NCI-H146 (cell line): ENCODE data around the gene SMARCD2.
"Not testable (repeated sequence)": the region's sequence is repeated elsewhere in the genome, so short reads cannot be mapped to it uniquely, and the experiment has no call there.

Experiments used
- DNase-seq: peaks from one replicate; lab custom pipeline; 2025; lab: John Stamatoyannopoulos, UW

SMARCD2 gene

DNA sequence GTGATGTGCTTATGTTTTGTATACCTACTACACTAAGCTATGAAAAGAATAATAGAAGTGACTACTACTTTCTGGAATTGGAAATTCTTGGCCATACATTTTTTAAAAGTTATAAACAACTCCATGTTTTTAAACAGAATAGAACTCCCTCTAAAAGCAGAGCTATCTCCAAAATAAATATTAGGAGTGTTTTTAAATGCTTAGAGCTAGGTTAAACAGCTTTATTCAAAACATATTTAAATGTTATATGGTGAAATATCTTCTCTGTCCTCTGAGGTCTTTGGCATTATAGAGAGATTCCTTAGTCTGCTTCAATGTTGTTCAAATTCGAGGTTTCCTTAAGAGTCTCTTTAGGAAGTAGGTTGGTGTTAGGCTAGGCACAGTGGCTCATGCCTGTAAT is 38.2 kb downstream of the SMARCD2 start:
- no peak for DNase-seq

DNA sequence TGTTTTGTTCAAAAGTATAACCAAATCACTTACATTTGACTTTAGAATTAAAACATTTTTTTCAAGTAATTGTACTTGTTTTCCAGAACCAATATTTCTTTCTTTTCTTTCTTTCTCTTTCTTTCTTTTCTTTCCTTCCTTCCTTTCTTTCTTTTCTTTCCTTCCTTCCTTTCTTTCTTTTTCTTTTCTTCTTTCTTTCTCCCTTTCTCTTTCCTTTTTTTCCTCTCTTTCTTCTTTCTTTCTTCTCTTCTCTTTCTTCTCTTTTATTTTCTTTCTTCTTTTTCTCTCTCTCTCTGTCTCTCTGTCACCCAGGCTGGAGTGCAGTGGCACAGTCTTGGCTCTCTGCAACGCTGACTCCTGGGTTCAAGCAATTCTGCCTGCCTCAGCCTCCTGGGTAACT is 41.7 kb downstream of the SMARCD2 start:
- no peak for DNase-seq

DNA sequence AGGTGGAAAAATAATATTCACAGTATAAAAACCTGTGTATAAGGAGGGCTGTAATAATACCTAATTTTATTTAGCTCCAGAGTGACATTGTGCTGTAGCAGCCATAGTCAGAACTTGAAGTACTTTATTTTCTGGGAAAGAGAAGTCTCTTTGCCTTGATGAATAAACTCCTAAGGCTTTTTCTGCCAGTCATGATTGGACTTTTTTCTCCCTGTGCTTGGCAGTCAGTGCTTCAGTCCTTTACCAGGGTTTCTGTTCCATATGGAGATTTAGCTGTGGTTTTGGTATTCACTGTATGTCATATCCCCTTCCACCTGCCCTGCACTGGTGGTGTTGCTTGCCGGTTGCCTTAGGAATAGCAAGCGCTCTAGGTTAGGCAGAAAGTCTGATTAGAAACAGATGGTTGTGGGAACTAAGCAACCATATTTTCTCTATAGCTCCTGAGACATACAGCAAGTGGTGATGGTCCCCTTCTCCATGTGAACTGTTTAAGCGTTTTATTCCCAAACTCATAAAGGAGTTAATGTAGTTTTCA is 43.8 kb downstream of the SMARCD2 start:
- no peak for DNase-seq

DNA sequence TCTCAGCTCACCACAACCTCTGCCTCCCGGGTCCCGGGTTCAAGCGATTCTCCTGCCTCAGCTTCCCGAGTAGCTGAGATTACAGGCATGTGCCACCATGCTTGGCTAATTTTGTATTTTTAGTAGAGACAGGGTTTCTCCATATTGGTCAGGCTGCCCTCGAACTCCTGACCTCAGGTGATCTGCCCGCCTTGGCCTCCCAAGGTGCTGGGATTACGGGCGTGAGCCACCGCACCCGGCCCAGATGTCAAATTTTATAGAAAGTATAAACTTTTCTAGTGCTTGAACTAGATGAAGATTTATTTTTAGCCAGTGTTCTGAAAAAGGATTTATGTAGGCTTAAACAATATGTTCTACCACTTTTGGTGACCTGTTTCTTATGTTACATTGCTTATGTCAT is 46.1 kb downstream of the SMARCD2 start:
- DNase-seq, result not testable (repeated sequence)

DNA sequence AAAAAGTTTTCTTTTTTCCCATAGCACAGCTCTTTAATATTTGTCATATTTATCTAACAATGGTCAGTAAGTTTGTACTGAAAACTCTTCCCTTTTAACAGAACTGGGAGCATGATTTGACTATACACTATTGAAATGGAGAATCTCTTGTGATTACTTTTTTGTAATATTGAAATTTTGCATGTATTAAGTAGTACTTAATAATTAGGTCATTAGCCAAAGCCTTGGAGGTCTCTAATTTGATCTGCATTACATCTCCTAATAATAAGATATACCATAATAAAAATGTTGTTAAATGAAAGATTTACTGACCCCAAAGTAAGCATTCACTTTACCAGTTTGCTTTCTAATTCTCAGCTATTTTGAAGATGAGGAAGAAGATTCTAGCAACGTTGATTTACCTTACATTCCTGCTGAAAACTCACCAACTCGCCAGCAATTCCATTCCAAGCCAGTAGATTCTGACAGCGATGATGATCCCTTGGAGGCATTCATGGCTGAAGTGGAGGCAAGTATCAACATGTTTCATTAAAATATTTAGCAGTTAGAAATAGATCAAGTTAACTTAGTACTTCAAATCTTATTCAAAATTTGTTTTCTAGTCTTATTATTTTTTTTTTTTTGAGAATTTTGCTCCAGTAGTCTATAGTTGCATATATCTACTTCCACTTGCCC is 50.3 kb downstream of the SMARCD2 start:
- no peak for DNase-seq

DNA sequence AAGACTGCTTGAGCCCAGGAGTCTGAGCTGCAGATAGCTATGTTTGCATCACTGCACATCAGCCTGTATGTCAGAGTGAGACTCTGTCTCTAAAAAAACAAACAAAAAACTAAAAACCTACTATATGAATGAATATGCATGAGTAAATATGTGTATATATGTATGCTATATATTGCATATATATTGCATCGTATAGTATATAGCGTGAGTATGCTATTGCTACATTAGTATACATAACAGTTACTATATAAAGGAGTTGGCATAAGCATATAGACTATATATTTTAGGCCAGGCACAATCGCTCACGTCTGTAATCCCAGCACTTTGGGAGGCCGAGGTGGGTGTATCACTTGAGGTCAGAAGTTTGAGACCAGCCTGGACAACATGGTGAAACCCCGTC is 52.4 kb downstream of the SMARCD2 start:
- DNase-seq, result no peak

DNA sequence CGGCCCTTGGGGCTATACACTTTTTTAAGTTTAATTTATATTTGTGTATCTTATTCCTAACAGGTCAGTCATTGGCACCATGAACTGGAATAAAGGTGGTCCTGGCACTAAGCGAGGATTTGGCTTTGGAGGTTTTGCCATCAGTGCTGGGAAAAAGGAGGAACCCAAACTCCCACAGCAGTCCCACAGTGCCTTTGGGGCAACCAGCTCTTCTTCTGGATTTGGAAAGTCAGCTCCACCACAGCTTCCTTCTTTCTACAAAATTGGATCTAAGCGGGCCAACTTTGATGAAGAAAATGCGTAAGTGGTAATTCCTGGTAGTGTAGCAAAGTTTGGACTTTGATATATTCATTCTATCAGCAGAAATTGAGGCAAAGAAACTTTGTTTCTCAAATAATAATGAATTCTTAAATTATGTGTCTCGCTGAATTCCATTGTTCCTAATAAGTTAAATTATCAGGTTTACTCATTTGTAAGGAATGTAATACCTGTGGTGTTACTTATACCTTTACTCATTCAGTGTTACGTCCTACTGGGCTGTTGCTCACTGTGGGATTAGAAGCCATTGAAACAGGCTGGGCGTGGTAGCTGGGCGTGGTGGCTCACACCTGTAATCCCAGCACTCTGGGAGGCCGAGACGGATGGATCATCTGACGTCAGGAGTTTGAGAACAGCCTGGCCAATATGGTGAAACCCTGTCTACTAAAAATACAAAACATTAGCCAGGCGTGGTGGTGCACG is 55.3 kb downstream of the SMARCD2 start:
- DNase-seq, result no peak

DNA sequence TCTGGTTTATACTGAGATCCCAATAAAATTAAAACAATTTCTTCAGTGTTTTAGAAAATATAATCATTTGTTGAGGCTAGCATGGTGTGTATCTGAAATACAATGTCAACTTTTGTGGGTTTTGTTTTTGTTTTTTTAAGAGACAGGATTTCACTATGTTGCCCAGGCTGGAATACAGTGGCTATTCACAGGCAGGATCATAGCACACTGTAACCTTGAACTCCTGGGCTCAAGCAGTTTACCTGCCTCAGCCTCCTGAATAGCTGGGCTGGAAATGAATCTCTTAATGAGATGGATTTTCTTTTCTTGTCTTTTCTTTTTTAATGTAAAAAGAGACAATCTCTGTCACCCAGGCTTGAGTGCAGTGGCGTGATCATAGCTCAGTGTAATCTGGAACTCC is 56.4 kb downstream of the SMARCD2 start:
- DNase-seq, result no peak

DNA sequence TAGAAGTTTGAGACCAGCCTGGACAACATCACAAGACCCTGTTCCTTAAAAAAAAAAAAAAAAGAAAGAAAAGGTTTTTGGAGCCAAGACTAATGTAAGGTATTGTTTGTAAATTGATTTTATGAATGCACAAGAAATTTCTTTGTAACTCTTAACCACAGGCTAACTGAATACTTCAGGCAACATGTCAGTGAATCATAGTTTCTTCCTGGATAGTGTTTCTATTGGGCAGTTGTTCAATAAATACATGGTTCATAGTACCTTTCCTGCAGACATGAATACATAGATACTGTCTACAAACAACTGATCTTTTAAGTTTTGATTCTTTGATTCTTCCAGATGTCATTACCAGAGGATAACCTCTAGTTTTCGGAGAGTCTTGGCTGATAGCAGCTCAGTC is 56.9 kb downstream of the SMARCD2 start:
- DNase-seq, result no peak

DNA sequence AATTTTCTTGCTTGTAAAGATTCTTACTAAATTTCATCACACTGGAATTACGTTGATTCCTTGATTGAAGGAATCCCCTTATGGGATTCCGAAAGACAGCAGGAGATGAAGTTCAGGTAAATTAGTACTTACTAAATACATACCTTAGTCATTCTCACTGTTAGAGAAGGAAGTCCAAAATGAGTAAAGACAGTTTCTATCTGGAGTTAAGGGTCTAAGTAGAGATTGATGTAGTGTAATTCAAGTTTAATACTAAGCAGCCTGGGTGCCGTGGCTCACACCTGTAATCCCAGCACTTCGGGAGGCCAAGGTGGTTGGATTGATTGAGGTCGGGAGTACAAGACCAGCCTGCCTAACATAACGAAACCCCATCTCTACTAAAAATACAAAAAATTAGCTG is 59.0 kb downstream of the SMARCD2 start:
- DNase-seq, result no peak
